SK-N-SH (cell line): ENCODE data around the gene FOXO4. TPM values are rescaled to one million over a fixed set of nuclear protein-coding genes. Genes with fewer than 3 reads are reported as not detected.

Experiments
- CTCF ChIA-PET: fragments of 300-600, 350-600 bp; formaldehyde crosslinking; extraction: SDS; loops from one replicate; lab custom pipeline; 2021; lab: Yijun Ruan, JAX
- POLR2A ChIA-PET: fragments of 350-600 bp; sonication (Branson Sonifier 250); formaldehyde crosslinking; extraction: SDS; loops from one replicate; lab custom pipeline; 2020; ENCODE audit warnings: antibody characterized with exemption, inconsistent platforms; lab: Yijun Ruan, JAX
- DNase-seq: peaks from one replicate; pipeline ENCODE4 v3.0.0; 2012
- H2AFZ ChIP-seq: fragments of 200-600 bp; sonication (generic); 2 replicates; pipeline ENCODE4 v1.8.1; 2016; ENCODE audit warnings: antibody characterized with exemption, mild to moderate bottlenecking, low read depth
- H3F3A ChIP-seq: fragments of 200-600 bp; sonication (generic); replicated peaks from 2 replicates; pipeline ENCODE3; 2016; ENCODE audit warnings: antibody characterized with exemption, mild to moderate bottlenecking; ENCODE audit not compliant: insufficient read depth
- H3K27ac ChIP-seq, 2 experiments: fragments of 200-500 bp in 1 of 2; fragments of 200-600 bp in 1 of 2; sonication (Bioruptor generic) in 1 of 2; sonication (generic), shearing (Covaris generic) in 1 of 2; 2 replicates each; pipeline versions ENCODE4 v1.5.1 to v1.6.1; 2014 to 2016; ENCODE audit warnings: low read depth in 2 of 2, inconsistent platforms in 1 of 2, low read length in 1 of 2, mild to moderate bottlenecking in 1 of 2, mixed read lengths in 1 of 2
- H3K27me3 ChIP-seq: fragments of 200-600 bp; sonication (generic), shearing (Covaris generic); 2 replicates; pipeline ENCODE4 v1.6.1; 2016; ENCODE audit warnings: mixed run types; ENCODE audit not compliant: insufficient read depth
- H3K36me3 ChIP-seq, 2 experiments: fragments of 200-500 bp in 1 of 2; fragments of 200-600 bp in 1 of 2; sonication (Bioruptor generic) in 1 of 2; sonication (generic) in 1 of 2; replicated peaks in 1 of 2; 2 replicates each; pipeline versions ENCODE3 to v1.5.1; 2014 to 2016; ENCODE audit warnings: low read length in 1 of 2, mild to moderate bottlenecking in 1 of 2; ENCODE audit not compliant: insufficient read depth in 2 of 2, control insufficient read depth in 1 of 2
- H3K4me1 ChIP-seq, 2 experiments: fragments of 200-500 bp in 1 of 2; fragments of 200-600 bp in 1 of 2; sonication (Bioruptor generic) in 1 of 2; sonication (generic), shearing (Covaris generic) in 1 of 2; 2 replicates each; pipeline versions ENCODE4 v1.5.1 to v1.6.1; 2014 to 2016; ENCODE audit warnings: low read depth in 1 of 2, low read length in 1 of 2, mixed run types in 1 of 2; ENCODE audit not compliant: insufficient read depth in 2 of 2, control insufficient read depth in 1 of 2
- H3K4me2 ChIP-seq: fragments of 200-600 bp; sonication (generic), shearing (Covaris generic); 2 replicates; pipeline ENCODE4 v1.6.1; 2017; ENCODE audit warnings: mixed run types
- H3K4me3 ChIP-seq, 2 experiments: fragments of 200-500 bp in 1 of 2; fragments of 200-600 bp in 1 of 2; sonication (Bioruptor generic) in 1 of 2; sonication (generic), shearing (Covaris generic) in 1 of 2; 2 replicates each; pipeline versions ENCODE4 v1.5.1 to v1.8.1; 2014 to 2016; ENCODE audit warnings: low read depth in 2 of 2, inconsistent platforms in 1 of 2, low read length in 1 of 2, mild to moderate bottlenecking in 1 of 2, mixed read lengths in 1 of 2, moderate library complexity in 1 of 2
- H3K79me2 ChIP-seq: fragments of 200-600 bp; sonication (generic); 2 replicates; pipeline ENCODE4 v1.8.1; 2017; ENCODE audit warnings: mild to moderate bottlenecking; ENCODE audit not compliant: insufficient read depth
- H3K9ac ChIP-seq: fragments of 200-600 bp; sonication (generic); 2 replicates; pipeline ENCODE4 v1.6.1; 2017; ENCODE audit warnings: mixed run types
- H3K9me2 ChIP-seq: fragments of 200-600 bp; sonication (generic); 2 replicates; pipeline ENCODE4 v1.6.1; 2017; ENCODE audit warnings: mixed run types
- H3K9me3 ChIP-seq: fragments of 200-600 bp; sonication (generic); 2 replicates; pipeline ENCODE4 v1.6.1; 2017; ENCODE audit warnings: mixed run types, mild to moderate bottlenecking, moderate library complexity
- H4K20me1 ChIP-seq: fragments of 200-600 bp; sonication (generic); 2 replicates; pipeline ENCODE4 v1.6.1; 2017; ENCODE audit warnings: mild to moderate bottlenecking, mixed run types; ENCODE audit not compliant: insufficient read depth
- CTCF ChIP-seq: fragments of 200-600 bp; sonication (generic); IDR thresholded peaks from 2 replicates; pipeline ENCODE4 v1.6.1; 2017; ENCODE audit warnings: antibody characterized with exemption, mild to moderate bottlenecking, moderate library complexity
- FOXJ3 ChIP-seq: sonication (generic); formaldehyde crosslinking; IDR thresholded peaks from 2 replicates; pipeline ENCODE4 v1.5.1; 2020; ENCODE audit warnings: mild to moderate bottlenecking, missing genetic modification reagents
- FOXM1 ChIP-seq: IDR thresholded peaks from 2 replicates; pipeline ENCODE4 v1.4.0; 2012; ENCODE audit warnings: low read depth, mild to moderate bottlenecking
- NFIC ChIP-seq: IDR thresholded peaks from 2 replicates; pipeline ENCODE4 v1.4.0; 2012; ENCODE audit warnings: borderline replicate concordance
- RCOR1 ChIP-seq: fragments of 150-350 bp; IDR thresholded peaks from 2 replicates; pipeline ENCODE4 v1.6.1; 2017; ENCODE audit warnings: antibody characterized with exemption, low read length
- REST ChIP-seq: IDR thresholded peaks from 2 replicates; pipeline ENCODE4 v1.6.1; 2012; ENCODE audit warnings: mild to moderate bottlenecking, low read depth, low read length, moderate library complexity
- RFX5 ChIP-seq: IDR thresholded peaks from 2 replicates; pipeline ENCODE4 v1.6.1; 2012; ENCODE audit warnings: mild to moderate bottlenecking, improper control_type of control experiment, low read length
- RXRA ChIP-seq: IDR thresholded peaks from 2 replicates; pipeline ENCODE4 v1.4.0; 2012; ENCODE audit warnings: low read depth, mild to moderate bottlenecking, borderline replicate concordance
- SIN3A ChIP-seq: IDR thresholded peaks from 2 replicates; pipeline ENCODE4 v1.6.1; 2012; ENCODE audit warnings: low read depth, mild to moderate bottlenecking, low read length, moderate library complexity, borderline replicate concordance
- SMC3 ChIP-seq: IDR thresholded peaks from 2 replicates; pipeline ENCODE4 v1.6.1; 2012; ENCODE audit warnings: low read depth, low read length, improper control_type of control experiment
- TEAD4 ChIP-seq: IDR thresholded peaks from 2 replicates; pipeline ENCODE4 v1.4.0; 2012; ENCODE audit warnings: mild to moderate bottlenecking, borderline replicate concordance; ENCODE audit not compliant: insufficient read depth
- YY1 ChIP-seq: IDR thresholded peaks from 2 replicates; pipeline ENCODE4 v1.4.0; 2012; ENCODE audit warnings: low read depth, mild to moderate bottlenecking
- WGBS: methylation state at CpG from one replicate; pipeline ENCODE4 v1.1.6; 2017; ENCODE audit warnings: low lambda C conversion rate; 5-methylcytosine and 5-hydroxymethylcytosine counted together
- polyA plus RNA-seq, 3 experiments: library from polyadenylated mRNA; depleted of rRNA; stranded (reverse); fragments of >200 nt; gene quantifications; 2 replicates each; pipeline ENCODE4 v1.2.3, GENCODE V29; 2012
- TF ChIP-seq, protein P1 (sequence below): fragments of 150-350 bp; IDR thresholded peaks from 2 replicates; pipeline ENCODE4 v1.6.1; 2016; ENCODE audit warnings: mild to moderate bottlenecking, low read depth, low read length

FOXO4 gene
- polyA plus RNA-seq, 1 of the 3 experiments (the other 2 are of a cell fraction): 1.9 TPM

DNA sequence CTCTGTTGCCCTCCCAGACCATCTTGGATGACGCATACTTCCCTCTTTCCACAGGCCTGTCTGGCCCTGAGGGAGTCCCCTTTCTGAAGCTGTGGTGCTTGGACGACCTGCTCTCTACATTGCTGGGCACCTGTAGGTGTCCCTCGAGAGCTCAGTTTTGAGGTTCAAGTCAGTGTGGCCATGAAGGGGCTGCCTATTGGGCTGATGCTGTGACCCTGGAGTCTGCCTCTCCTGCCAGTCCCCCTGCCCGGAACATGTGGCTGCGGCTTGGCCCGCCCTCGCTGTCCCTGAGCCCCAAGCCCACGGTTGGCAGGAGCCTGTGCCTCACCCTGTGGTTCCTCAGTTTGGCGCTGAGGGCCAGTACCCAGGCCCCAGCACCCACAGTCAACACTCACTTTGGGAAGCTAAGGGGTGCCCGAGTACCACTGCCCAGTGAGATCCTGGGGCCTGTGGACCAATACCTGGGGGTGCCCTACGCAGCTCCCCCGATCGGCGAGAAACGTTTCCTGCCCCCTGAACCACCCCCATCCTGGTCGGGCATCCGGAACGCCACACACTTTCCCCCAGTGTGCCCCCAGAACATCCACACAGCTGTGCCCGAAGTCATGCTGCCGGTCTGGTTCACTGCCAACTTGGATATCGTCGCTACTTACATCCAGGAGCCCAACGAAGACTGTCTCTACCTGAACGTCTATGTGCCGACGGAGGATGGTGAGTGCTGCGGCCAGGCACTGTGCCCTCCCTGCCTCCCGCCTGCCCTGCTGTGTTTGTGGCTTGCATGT is 52.0 kb downstream of the FOXO4 start:
- no peak overlapping the region for H2AFZ ChIP-seq
- H3K79me2 ChIP-seq: no peaks in the 10 kb centered on the region
- peaks cover 0 to 4% of the 10 kb centered on the region in 2 experiments; a peak in 1 of 4 replicates for H3K4me1 ChIP-seq
- no peak overlapping the region for H3K27ac ChIP-seq
- ChIA-PET CTCF (interaction anchor here (0.7 kb wide), 1 partner anchor 39 kb away, joined by 5 read pairs; no protein-coding TSS in a partner anchor), POLR2A (interaction anchor here (0.6 kb wide), 1 partner anchor 10 kb away, joined by 5 read pairs; no protein-coding TSS in a partner anchor)
- H3K4me3 ChIP-seq: no peak overlapping the region
- H3K27me3 ChIP-seq: peaks cover 19% of the 10 kb centered on the region; the same call in 1 of the 2 replicates
- WGBS: 54% methylated on average over 26 of the region's 28 CpGs
- no peaks in the 10 kb centered on the region for H3K9me3 ChIP-seq
- H3K9me2 ChIP-seq: no peaks in the 10 kb centered on the region
- peaks cover 10% of the 10 kb centered on the region for H3F3A ChIP-seq
- DNase-seq: no peak
- H4K20me1 ChIP-seq: no peaks in the 10 kb centered on the region
- H3K9ac ChIP-seq: no peak overlapping the region
- TF ChIP-seq NFIC (no peak), FOXM1 (no peak), TEAD4 (no peak), SMC3 (no peak), YY1 (no peak), RXRA (no peak)
- H3K36me3 ChIP-seq: no peaks in the 10 kb centered on the region
- no peak overlapping the region for H3K4me2 ChIP-seq

GRCh38 chrX:71148278-71148663 is 52.6 kb downstream of the FOXO4 start:
- CTCF ChIA-PET: no interaction called here
- Histone ChIP-seq H3K4me1 (peaks cover 0 to 4% of the 10 kb centered on the region in 2 experiments; a peak in 1 of 4 replicates), H4K20me1 (no peaks in the 10 kb centered on the region), H3K9me2 (no peaks in the 10 kb centered on the region), H3K27ac (no peak overlapping the region), H2AFZ (no peak overlapping the region), H3K36me3 (no peaks in the 10 kb centered on the region), H3K4me2 (no peak overlapping the region), H3K79me2 (no peaks in the 10 kb centered on the region)
- DNase-seq: no peak
- POLR2A ChIA-PET: interaction anchor here (0.6 to 0.7 kb wide), 2 partner anchors 11 to 154 kb away, joined by 3 to 5 read pairs; no protein-coding TSS in a partner anchor
- TF ChIP-seq CTCF: no peak
- TF ChIP-seq, all 33 proteins: peak for 0
- no peak overlapping the region for H3K9ac ChIP-seq
- no CpG with 5 or more reads among the region's 8 CpGs for WGBS
- H3K4me3 ChIP-seq: no peak overlapping the region
- peaks cover 7% of the 10 kb centered on the region for H3F3A ChIP-seq
- peaks cover 23% of the 10 kb centered on the region; the same call in 1 of the 2 replicates for H3K27me3 ChIP-seq
- no peaks in the 10 kb centered on the region for H3K9me3 ChIP-seq

DNA sequence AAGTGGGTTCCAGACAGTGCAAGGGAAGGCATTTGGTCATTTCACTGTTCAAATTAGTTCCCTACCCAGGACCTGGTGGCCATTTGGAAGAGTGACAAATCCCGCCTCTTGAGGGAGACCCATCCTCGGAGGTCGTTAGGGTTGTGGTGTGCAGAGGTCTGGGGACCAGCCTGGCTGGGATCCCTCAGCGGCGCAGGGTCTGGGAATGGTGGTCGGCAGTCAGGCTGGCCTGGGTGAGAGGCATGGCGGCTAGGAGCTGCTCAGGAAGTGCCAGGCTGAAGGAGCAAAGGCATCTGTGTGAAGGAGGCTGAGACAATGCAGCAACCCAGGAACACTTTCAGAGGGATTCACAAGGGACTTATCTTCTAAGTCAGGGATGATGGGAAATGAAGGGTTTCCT is 55.7 kb downstream of the FOXO4 start:
- H2AFZ ChIP-seq: no peak overlapping the region
- TF ChIP-seq, protein P1, sequence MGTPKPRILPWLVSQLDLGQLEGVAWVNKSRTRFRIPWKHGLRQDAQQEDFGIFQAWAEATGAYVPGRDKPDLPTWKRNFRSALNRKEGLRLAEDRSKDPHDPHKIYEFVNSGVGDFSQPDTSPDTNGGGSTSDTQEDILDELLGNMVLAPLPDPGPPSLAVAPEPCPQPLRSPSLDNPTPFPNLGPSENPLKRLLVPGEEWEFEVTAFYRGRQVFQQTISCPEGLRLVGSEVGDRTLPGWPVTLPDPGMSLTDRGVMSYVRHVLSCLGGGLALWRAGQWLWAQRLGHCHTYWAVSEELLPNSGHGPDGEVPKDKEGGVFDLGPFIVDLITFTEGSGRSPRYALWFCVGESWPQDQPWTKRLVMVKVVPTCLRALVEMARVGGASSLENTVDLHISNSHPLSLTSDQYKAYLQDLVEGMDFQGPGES: no peak
- TF ChIP-seq RFX5 (no peak), SIN3A (no peak), FOXJ3 (CRISPR knock-in tag) (no peak), RCOR1 (no peak), REST (no peak)

More for the DNA sequence above, 55.7 kb downstream of the FOXO4 start:
- ChIA-PET POLR2A (no interaction called here), CTCF (interaction anchor here (0.9 kb wide), 1 partner anchor 27 kb away, joined by 3 read pairs; no protein-coding TSS in a partner anchor)
- Histone ChIP-seq H3K79me2 (no peaks in the 10 kb centered on the region), H4K20me1 (no peaks in the 10 kb centered on the region), H3K27ac (no peak overlapping the region), H3K9me3 (no peaks in the 10 kb centered on the region), H3K36me3 (no peaks in the 10 kb centered on the region), H3K9ac (no peak overlapping the region), H3K4me1 (no peaks in the 10 kb centered on the region; a peak in 1 of 4 replicates), H3K9me2 (no peaks in the 10 kb centered on the region), H3K27me3 (peaks cover 35% of the 10 kb centered on the region; the same call in 1 of the 2 replicates), H3F3A (no peaks in the 10 kb centered on the region), H3K4me3 (no peak overlapping the region), H3K4me2 (no peak overlapping the region)
- WGBS: 49% methylated on average over 4 of the region's 7 CpGs
- no peak for DNase-seq
